Astrocyte (in vitro differentiated cells and primary cell): ENCODE data around the gene USP6.

Source experiments
- CTCF ChIP-seq: IDR thresholded peaks from 2 replicates; pipeline ENCODE4 v1.5.1; 2011; ENCODE audit warnings: low read depth, mild to moderate bottlenecking, inconsistent platforms, low read length, moderate library complexity; ENCODE audit not compliant: insufficient read depth
- EZH2 ChIP-seq: IDR thresholded peaks from 2 replicates; pipeline ENCODE4 v1.6.1; 2012; ENCODE audit warnings: mild to moderate bottlenecking, low read length, inconsistent platforms; ENCODE audit not compliant: insufficient read depth

GRCh38 chr17:5200360-5200759 is 84.5 kb downstream of the USP6 start:
- TF ChIP-seq CTCF (no peak), EZH2 (no peak)
